ENCODE measurements around the gene MRPL2. TPM values are rescaled to one million over a fixed set of nuclear protein-coding genes. Genes with fewer than 3 reads are reported as not detected.
A peak's percentile ranks its signal among the peaks of the same experiment; 100 is the strongest.

Gene MRPL2
- total RNA-seq, 2 experiments from 2014 or later: 42.8 to 48.0 TPM

DNA sequence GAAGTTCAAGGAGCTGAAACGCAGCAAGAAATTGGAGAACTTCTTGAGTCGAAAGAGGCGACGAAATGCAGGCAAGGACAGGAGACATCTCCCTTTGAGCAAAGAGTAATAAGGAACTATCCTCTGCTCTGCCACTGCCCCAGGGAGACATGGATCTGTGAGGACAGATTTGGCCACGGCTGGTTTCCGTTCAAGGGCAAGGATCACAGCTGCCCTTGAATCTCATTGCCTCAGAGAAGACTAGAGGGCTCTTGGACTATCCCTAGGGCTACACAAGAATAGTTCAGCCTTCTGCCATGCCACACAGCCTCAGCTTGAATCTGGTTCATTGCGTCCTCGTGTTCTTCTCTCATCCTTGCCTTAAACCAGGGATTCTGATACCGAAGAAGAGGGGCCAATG is 30.1 kb downstream of the MRPL2 start:
- TF ChIP-seq, protein P1, sequence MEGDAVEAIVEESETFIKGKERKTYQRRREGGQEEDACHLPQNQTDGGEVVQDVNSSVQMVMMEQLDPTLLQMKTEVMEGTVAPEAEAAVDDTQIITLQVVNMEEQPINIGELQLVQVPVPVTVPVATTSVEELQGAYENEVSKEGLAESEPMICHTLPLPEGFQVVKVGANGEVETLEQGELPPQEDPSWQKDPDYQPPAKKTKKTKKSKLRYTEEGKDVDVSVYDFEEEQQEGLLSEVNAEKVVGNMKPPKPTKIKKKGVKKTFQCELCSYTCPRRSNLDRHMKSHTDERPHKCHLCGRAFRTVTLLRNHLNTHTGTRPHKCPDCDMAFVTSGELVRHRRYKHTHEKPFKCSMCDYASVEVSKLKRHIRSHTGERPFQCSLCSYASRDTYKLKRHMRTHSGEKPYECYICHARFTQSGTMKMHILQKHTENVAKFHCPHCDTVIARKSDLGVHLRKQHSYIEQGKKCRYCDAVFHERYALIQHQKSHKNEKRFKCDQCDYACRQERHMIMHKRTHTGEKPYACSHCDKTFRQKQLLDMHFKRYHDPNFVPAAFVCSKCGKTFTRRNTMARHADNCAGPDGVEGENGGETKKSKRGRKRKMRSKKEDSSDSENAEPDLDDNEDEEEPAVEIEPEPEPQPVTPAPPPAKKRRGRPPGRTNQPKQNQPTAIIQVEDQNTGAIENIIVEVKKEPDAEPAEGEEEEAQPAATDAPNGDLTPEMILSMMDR (IDR thresholded peaks at IDR 0.05): no peak
- Mint-ChIP-seq H3K36me3 (ENCODE audit: low read depth) (peaks cover 73% of the 10 kb centered on the region), H3K27ac (no peak overlapping the region), H3K27me3 (no peaks in the 10 kb centered on the region), H3K4me1 (ENCODE audit: low read depth) (peaks cover 8% of the 10 kb centered on the region), H3K9me3 (no peaks in the 10 kb centered on the region), H3K4me3 (no peak overlapping the region)
- ChIA-PET POLR2A (interaction anchor here (1.1 kb wide), 1 partner anchor 15 kb away, joined by 3 read pairs; the partner anchor contains the start of gene KLHDC3), CTCF (no interaction called here)
- H3K36me3 ChIP-seq (ENCODE audit: insufficient read depth, low read length): peaks cover 63% of the 10 kb centered on the region
- H3K9me3 ChIP-seq (ENCODE audit: control insufficient read depth in 1 of 2, insufficient read depth in 1 of 2, low read length in 2 of 2): no peaks in the 10 kb centered on the region
- no peak for ATAC-seq (ENCODE audit: poor library complexity)
- H3K27ac ChIP-seq (ENCODE audit: low read depth in 1 of 2, low read length in 2 of 2): no peak overlapping the region
- intact Hi-C loops (cut with DNase I, micrococcal nuclease): no loop called here
- DNase-seq: no peak
- peaks cover 7% of the 10 kb centered on the region for H3K4me1 ChIP-seq (ENCODE audit: insufficient read depth, low read length)
- no peaks in the 10 kb centered on the region for H3K27me3 ChIP-seq (ENCODE audit: control insufficient read depth in 1 of 2, insufficient read depth in 2 of 2, low read length in 2 of 2)
- H3K4me3 ChIP-seq (ENCODE audit: low read length): no peak overlapping the region

DNA sequence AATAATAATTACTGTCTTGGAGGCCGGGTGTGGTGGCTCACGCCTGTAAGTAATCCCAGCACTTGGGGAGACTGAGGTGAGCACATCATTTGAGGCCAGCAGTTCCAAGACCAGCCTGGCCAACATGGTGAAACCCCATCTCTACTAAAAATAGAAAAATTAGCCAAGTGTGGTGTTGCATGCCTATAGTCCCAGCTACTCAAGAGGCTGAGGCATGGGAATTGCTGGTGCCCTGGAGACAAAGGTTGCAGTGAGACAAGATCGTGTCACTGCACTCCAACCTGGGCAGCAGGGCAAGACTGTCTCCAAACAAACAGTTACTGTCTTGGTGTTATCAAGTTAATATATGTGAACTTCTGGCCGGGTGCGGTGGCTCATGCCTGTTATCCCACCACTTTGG is 32.9 kb downstream of the MRPL2 start:
- intact Hi-C loops (cut with DNase I, micrococcal nuclease): no loop called here
- Histone ChIP-seq H3K4me1 (ENCODE audit: insufficient read depth, low read length) (peaks cover 31% of the 10 kb centered on the region), H3K4me3 (ENCODE audit: low read length) (no peak overlapping the region), H3K36me3 (ENCODE audit: insufficient read depth, low read length) (peaks cover 57% of the 10 kb centered on the region), H3K27me3 (ENCODE audit: control insufficient read depth in 1 of 2, insufficient read depth in 2 of 2, low read length in 2 of 2) (no peaks in the 10 kb centered on the region), H3K27ac (ENCODE audit: low read depth in 1 of 2, low read length in 2 of 2) (no peak overlapping the region), H3K9me3 (ENCODE audit: control insufficient read depth in 1 of 2, insufficient read depth in 1 of 2, low read length in 2 of 2) (no peaks in the 10 kb centered on the region)
- Mint-ChIP-seq H3K4me1 (ENCODE audit: low read depth) (peaks cover 16% of the 10 kb centered on the region), H3K4me3 (no peak overlapping the region), H3K27ac (no peak overlapping the region), H3K27me3 (no peaks in the 10 kb centered on the region), H3K36me3 (ENCODE audit: low read depth) (peaks cover 64% of the 10 kb centered on the region), H3K9me3 (no peaks in the 10 kb centered on the region)
- ChIA-PET POLR2A (no interaction called here), CTCF (interaction anchor here (1.0 kb wide), 1 partner anchor 11 kb away, joined by 6 read pairs; no protein-coding TSS in a partner anchor)
- DNase-seq: no peak
- TF ChIP-seq, protein P1 (IDR thresholded peaks at IDR 0.05): no peak
- no peak for ATAC-seq (ENCODE audit: poor library complexity)

DNA sequence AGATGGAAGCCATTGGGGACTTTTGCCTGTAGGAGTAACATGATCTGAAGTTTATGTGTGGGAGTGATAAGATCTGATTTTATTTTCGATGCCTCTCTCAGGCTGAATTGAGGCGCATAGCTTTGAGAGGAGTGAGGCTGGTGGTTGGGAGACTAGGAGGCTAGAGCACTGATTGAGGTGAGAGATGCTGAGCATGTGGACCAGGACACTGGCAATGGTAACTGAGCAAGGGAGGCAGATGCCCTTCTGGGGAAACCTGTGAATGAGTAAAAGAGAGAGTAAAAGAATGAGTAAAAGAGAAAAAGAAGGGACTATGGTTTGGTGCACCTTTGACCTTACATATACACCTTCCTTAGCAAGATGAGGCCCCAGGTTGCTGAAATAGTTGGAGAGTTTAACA is 34.8 kb downstream of the MRPL2 start:
- Histone ChIP-seq H3K27ac (ENCODE audit: low read depth in 1 of 2, low read length in 2 of 2) (peak overlapping the region; percentile 31 to 38), H3K4me1 (ENCODE audit: insufficient read depth, low read length) (peaks cover 39% of the 10 kb centered on the region), H3K27me3 (ENCODE audit: control insufficient read depth in 1 of 2, insufficient read depth in 2 of 2, low read length in 2 of 2) (no peaks in the 10 kb centered on the region), H3K4me3 (ENCODE audit: low read length) (no peak overlapping the region), H3K9me3 (ENCODE audit: control insufficient read depth in 1 of 2, insufficient read depth in 1 of 2, low read length in 2 of 2) (no peaks in the 10 kb centered on the region), H3K36me3 (ENCODE audit: insufficient read depth, low read length) (peaks cover 54% of the 10 kb centered on the region)
- H3K36me3 Mint-ChIP-seq (ENCODE audit: low read depth): peaks cover 70% of the 10 kb centered on the region
- intact Hi-C loops (cut with DNase I, micrococcal nuclease): no loop called here
- no peak for DNase-seq
- ATAC-seq (ENCODE audit: poor library complexity): no peak
- ChIA-PET CTCF (no interaction called here), POLR2A (interaction anchor here (1.1 kb wide), 1 partner anchor 11 kb away, joined by 3 read pairs; the partner anchor contains the start of genes KLHDC3 and MEA1)
- no peaks in the 10 kb centered on the region for H3K9me3 Mint-ChIP-seq
- TF ChIP-seq, protein P1 (IDR thresholded peaks at IDR 0.05): no peak
- H3K27ac Mint-ChIP-seq: peak overlapping the region; percentile 78
- no peaks in the 10 kb centered on the region for H3K27me3 Mint-ChIP-seq
- peak overlapping the region; percentile 32 for H3K4me3 Mint-ChIP-seq
- H3K4me1 Mint-ChIP-seq (ENCODE audit: low read depth): peaks cover 16% of the 10 kb centered on the region

Data from CD4-positive, alpha-beta T cell (primary cell).